ENCODE data around the gene LIMS2. TPM values are rescaled to one million over a fixed set of nuclear protein-coding genes. Genes with fewer than 3 reads are reported as not detected.

Gene LIMS2
- total and polyA plus RNA-seq, 2 experiments from 2014 or later = 1.6 to 3.5 TPM

DNA sequence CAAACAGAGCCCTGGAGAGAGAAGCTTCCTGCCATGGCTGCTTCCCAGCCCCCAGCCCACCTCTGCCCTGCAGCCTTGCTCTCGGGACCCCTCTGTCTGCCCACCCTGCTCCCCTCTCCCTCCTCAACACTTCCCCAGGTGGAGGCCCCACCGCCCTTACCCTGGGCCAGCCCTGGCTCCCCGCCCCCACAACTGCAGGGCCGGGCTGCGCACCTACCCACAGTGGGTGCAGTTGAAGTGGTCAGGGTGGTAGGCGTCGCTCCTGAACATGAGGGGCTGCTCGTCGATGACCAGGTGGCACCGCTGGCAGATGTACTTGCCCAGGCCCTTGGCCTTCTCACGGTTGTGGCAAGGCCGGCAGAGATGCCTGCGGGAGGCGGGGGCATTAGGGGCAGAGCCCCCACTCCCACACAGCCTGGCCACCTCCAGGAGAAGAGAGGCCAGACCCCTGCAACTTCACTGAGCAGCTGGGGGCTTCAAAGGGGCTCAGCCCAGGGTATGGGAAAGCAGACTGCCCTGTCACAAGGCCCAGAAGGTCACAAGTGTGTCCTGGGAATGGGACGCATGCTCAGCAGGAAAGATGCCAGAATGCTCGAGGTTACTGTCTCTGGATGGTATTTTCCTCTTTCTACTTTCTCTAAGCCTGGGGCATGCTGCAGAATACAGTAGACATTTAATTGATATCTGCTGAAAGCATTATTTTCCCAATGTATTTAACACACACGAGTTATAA, 32.5 kb downstream of the LIMS2 start (continued):
- TF ChIP-seq REST (IDR thresholded peaks at IDR 0.05; ENCODE audit: unreplicated experiment) (no peak), POLR2AphosphoS5 (IDR thresholded peaks at IDR 0.05; ENCODE audit: low read depth) (no peak)
- TF ChIP-seq, protein P1, sequence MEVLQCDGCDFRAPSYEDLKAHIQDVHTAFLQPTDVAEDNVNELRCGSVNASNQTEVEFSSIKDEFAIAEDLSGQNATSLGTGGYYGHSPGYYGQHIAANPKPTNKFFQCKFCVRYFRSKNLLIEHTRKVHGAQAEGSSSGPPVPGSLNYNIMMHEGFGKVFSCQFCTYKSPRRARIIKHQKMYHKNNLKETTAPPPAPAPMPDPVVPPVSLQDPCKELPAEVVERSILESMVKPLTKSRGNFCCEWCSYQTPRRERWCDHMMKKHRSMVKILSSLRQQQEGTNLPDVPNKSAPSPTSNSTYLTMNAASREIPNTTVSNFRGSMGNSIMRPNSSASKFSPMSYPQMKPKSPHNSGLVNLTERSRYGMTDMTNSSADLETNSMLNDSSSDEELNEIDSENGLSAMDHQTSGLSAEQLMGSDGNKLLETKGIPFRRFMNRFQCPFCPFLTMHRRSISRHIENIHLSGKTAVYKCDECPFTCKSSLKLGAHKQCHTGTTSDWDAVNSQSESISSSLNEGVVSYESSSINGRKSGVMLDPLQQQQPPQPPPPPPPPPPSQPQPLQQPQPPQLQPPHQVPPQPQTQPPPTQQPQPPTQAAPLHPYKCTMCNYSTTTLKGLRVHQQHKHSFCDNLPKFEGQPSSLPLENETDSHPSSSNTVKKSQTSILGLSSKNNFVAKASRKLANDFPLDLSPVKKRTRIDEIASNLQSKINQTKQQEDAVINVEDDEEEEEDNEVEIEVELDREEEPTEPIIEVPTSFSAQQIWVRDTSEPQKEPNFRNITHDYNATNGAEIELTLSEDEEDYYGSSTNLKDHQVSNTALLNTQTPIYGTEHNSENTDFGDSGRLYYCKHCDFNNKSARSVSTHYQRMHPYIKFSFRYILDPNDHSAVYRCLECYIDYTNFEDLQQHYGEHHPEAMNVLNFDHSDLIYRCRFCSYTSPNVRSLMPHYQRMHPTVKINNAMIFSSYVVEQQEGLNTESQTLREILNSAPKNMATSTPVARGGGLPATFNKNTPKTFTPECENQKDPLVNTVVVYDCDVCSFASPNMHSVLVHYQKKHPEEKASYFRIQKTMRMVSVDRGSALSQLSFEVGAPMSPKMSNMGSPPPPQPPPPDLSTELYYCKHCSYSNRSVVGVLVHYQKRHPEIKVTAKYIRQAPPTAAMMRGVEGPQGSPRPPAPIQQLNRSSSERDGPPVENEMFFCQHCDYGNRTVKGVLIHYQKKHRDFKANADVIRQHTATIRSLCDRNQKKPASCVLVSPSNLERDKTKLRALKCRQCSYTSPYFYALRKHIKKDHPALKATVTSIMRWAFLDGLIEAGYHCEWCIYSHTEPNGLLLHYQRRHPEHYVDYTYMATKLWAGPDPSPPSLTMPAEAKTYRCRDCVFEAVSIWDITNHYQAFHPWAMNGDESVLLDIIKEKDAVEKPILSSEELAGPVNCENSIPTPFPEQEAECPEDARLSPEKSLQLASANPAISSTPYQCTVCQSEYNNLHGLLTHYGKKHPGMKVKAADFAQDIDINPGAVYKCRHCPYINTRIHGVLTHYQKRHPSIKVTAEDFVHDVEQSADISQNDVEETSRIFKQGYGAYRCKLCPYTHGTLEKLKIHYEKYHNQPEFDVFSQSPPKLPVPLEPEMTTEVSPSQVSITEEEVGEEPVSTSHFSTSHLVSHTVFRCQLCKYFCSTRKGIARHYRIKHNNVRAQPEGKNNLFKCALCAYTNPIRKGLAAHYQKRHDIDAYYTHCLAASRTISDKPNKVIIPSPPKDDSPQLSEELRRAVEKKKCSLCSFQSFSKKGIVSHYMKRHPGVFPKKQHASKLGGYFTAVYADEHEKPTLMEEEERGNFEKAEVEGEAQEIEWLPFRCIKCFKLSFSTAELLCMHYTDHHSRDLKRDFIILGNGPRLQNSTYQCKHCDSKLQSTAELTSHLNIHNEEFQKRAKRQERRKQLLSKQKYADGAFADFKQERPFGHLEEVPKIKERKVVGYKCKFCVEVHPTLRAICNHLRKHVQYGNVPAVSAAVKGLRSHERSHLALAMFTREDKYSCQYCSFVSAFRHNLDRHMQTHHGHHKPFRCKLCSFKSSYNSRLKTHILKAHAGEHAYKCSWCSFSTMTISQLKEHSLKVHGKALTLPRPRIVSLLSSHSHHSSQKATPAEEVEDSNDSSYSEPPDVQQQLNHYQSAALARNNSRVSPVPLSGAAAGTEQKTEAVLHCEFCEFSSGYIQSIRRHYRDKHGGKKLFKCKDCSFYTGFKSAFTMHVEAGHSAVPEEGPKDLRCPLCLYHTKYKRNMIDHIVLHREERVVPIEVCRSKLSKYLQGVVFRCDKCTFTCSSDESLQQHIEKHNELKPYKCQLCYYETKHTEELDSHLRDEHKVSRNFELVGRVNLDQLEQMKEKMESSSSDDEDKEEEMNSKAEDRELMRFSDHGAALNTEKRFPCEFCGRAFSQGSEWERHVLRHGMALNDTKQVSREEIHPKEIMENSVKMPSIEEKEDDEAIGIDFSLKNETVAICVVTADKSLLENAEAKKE (CRISPR knock-in tag; IDR thresholded peaks at IDR 0.05) = no peak

- no peaks in the 10 kb centered on the region for H3K36me3 Mint-ChIP-seq (ENCODE audit: low read depth)
- Histone ChIP-seq H3K4me1 (ENCODE audit: insufficient read depth) (peaks cover 10% of the 10 kb centered on the region; the same call in 1 of the 2 replicates), H3K36me3 (ENCODE audit: insufficient read depth) (no peaks in the 10 kb centered on the region), H2AFZ (no peak overlapping the region), H3K79me2 (replicated peaks; ENCODE audit: insufficient read depth) (no peaks in the 10 kb centered on the region), H3F3A (replicated peaks; ENCODE audit: low read depth) (no peaks in the 10 kb centered on the region), H3K4me2 (no peak overlapping the region), H3K27ac (ENCODE audit: low read depth) (no peak overlapping the region), H3K9me2 (ENCODE audit: insufficient read depth) (no peaks in the 10 kb centered on the region), H3K27me3 (ENCODE audit: insufficient read depth) (no peaks in the 10 kb centered on the region), H4K20me1 (replicated peaks; ENCODE audit: insufficient read depth) (no peaks in the 10 kb centered on the region), H3K4me3 (no peak overlapping the region)
- no peaks in the 10 kb centered on the region for H3K9me3 Mint-ChIP-seq
- peaks cover 9% of the 10 kb centered on the region; the same call in 2 of the 3 replicates for H3K4me1 Mint-ChIP-seq
- DNase-seq (ENCODE audit: low spot score) = no peak
- no peak for ATAC-seq
- H3K4me3 Mint-ChIP-seq = no peak overlapping the region
- no peak overlapping the region for H3K27ac Mint-ChIP-seq
- peaks cover 3% of the 10 kb centered on the region for H3K27me3 Mint-ChIP-seq (ENCODE audit: insufficient read depth, low read depth, poor library complexity)
- TF ChIP-seq, protein P1 (CRISPR knock-in tag; IDR thresholded peaks at IDR 0.05) = no peak
These were observed 33.4 kb downstream of the LIMS2 start for GRCh38 chr2:127641846-127642507.
